Stimulated activated naive CD8-positive, alpha-beta T cell treated with anti-CD3 and anti-CD28 coated beads, Interleukin-15, Interleukin-2, amounts not matched to agents 100 ng/mL and 50 ng/mL, for 24 hours (primary cell): Measurements from ENCODE around the gene SCG2.
"Not testable (repeated sequence)": the region's sequence is repeated elsewhere in the genome, so short reads cannot be mapped to it uniquely, and the experiment has no call there.

Experiments used
- H3K27ac Mint-ChIP-seq: one replicate; pipeline ENCODE4 v1.8.0; 2021; ENCODE audit warnings: mild to moderate bottlenecking, mixed read lengths
- H3K27me3 Mint-ChIP-seq: one replicate; pipeline ENCODE4 v1.8.0; 2021; ENCODE audit warnings: mixed read lengths
- H3K36me3 Mint-ChIP-seq: one replicate; pipeline ENCODE4 v1.8.0; 2021; ENCODE audit warnings: low read depth, mixed read lengths
- H3K4me1 Mint-ChIP-seq: one replicate; pipeline ENCODE4 v1.8.0; 2021; ENCODE audit warnings: low read depth, mixed read lengths
- H3K4me3 Mint-ChIP-seq: one replicate; pipeline ENCODE4 v1.8.0; 2021; ENCODE audit warnings: mild to moderate bottlenecking, mixed read lengths
- H3K9me3 Mint-ChIP-seq: one replicate; pipeline ENCODE4 v1.8.0; 2021; ENCODE audit warnings: mixed read lengths

SCG2 gene

DNA sequence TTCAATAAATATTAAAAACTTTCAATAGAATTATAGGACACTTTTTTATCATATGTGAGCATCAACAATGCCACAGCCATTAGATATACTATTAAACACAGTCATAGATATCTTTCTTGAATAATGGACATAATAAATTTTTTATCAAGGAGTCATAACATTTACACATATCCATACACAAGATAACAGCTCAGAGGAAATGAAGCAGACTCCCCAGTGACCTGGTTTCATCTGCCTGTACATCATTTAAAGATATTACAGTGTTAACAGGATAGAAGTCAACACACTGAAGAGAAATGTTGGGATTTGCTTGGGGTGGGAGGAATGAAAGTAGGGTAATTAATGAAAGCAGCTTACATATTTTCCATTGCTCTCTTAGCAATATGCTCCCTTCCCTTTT lies 5.1 kb downstream of the SCG2 start:
- H3K27ac Mint-ChIP-seq: no peak overlapping the region
- no peaks in the 10 kb centered on the region for H3K36me3 Mint-ChIP-seq
- H3K4me3 Mint-ChIP-seq: no peak overlapping the region
- no peaks in the 10 kb centered on the region for H3K4me1 Mint-ChIP-seq
- H3K9me3 Mint-ChIP-seq: no peaks in the 10 kb centered on the region
- peaks cover 15% of the 10 kb centered on the region for H3K27me3 Mint-ChIP-seq

DNA sequence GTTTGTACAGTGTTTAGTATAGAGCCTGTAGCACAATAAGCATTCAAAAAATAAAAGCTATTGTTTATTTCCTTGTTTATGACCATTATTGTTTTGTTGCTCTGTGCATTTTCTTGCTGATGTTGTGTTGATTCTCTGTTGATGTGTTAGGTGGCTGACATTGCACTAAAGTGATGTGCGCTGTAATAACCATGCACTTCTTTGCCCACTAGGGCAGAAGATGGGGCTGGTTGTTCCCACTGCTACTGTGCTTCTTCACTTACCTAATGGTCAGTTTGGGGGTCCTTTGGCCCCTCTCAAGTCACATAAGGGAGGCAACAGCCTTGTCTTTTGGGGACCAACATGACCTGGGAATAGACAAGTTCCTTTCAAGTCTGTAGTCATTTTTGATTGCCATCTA lies 6.0 kb downstream of the SCG2 start:
- no peaks in the 10 kb centered on the region for H3K4me1 Mint-ChIP-seq
- H3K27ac Mint-ChIP-seq: no peak overlapping the region
- H3K27me3 Mint-ChIP-seq: peaks cover 11% of the 10 kb centered on the region
- no peak overlapping the region for H3K4me3 Mint-ChIP-seq
- H3K9me3 Mint-ChIP-seq: no peaks in the 10 kb centered on the region
- H3K36me3 Mint-ChIP-seq: no peaks in the 10 kb centered on the region

DNA sequence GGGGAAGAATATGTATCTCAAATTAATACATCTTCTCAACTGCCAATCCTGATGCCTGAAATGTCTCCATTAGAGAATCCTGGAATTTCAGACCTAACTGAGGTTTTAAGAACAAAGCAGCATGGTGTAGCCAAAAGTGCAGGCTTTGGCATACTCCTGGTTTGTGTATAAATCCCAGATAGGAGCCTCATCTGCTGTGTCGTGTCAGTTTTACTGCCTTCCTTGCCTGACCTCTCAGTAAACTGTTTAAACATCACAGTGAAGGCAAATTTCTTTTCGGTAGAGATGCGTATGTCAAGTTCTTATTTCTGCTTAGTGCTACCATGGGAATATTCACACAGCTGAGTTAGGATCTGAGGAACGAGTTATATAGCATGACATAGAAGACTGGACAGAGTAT lies 7.3 kb downstream of the SCG2 start:
- Mint-ChIP-seq H3K4me1 (no peaks in the 10 kb centered on the region), H3K9me3 (no peaks in the 10 kb centered on the region), H3K4me3 (no peak overlapping the region), H3K27me3 (peaks cover 6% of the 10 kb centered on the region), H3K27ac (no peak overlapping the region), H3K36me3 (no peaks in the 10 kb centered on the region)

DNA sequence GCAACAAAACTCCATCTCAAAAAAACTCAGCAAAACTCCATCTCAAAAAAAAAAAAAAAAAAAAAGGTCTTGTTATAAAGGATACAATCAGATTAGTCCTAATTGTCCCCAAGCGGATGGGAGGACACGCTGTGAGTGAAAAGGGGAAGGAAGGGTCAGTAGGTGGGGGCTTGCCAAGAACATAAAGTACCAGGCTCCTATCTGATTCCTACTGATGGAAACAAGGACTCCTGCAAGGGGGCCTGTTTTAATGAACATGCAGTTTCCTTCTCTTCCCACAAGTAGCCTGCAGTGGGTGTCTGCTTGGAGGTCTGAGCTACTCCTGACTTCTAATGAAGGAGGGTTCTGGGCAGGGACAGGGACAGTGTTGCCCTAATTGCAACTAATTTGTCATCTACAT lies 7.9 kb downstream of the SCG2 start:
- H3K4me1 Mint-ChIP-seq: no peaks in the 10 kb centered on the region
- no peak overlapping the region for H3K4me3 Mint-ChIP-seq
- H3K27me3 Mint-ChIP-seq: peaks cover 6% of the 10 kb centered on the region
- no peaks in the 10 kb centered on the region for H3K9me3 Mint-ChIP-seq
- H3K27ac Mint-ChIP-seq: no peak overlapping the region
- H3K36me3 Mint-ChIP-seq: no peaks in the 10 kb centered on the region

DNA sequence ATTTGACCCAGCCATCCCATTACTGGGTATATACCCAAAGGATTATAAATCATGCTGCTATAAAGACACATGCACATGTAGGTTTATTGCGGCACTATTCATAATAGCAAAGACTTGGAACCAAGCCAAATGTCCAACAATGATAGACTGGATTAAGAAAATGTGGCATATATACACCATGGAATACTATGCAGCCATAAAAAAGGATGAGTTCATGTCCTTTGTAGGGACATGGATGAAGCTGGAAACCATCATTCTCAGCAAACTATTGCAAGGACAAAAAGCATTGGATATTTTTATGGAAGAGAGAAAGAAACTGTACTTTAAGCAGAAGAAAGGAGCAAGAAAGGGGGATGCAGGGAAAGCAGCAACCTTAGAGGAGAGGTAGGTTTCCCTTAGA lies 9.5 kb downstream of the SCG2 start:
- not testable (repeated sequence) for H3K36me3 Mint-ChIP-seq, H3K27me3 Mint-ChIP-seq, H3K4me1 Mint-ChIP-seq, H3K27ac Mint-ChIP-seq, H3K4me3 Mint-ChIP-seq, H3K9me3 Mint-ChIP-seq

DNA sequence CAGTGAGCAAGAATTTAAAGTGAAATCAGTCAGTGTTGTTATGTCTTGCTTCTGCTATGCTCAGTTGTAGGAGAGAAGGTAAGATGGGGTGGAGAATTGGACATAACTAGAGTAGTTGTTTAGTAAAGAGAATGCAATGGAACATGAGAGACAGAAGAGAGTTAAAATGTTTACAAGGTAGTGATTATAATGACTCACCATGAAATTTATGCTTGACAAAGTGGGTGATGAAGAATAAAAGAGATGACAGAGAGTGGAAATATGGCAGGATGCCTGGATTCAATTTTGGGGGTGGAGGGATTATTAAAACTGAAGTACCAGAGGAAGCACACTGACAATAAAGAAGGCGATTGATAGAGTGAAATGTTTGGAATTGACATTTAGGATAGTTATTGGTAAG lies 10.6 kb downstream of the SCG2 start:
- Mint-ChIP-seq H3K9me3 (no peaks in the 10 kb centered on the region), H3K27me3 (no peaks in the 10 kb centered on the region), H3K4me1 (no peaks in the 10 kb centered on the region), H3K4me3 (no peak overlapping the region), H3K27ac (no peak overlapping the region), H3K36me3 (no peaks in the 10 kb centered on the region)

DNA sequence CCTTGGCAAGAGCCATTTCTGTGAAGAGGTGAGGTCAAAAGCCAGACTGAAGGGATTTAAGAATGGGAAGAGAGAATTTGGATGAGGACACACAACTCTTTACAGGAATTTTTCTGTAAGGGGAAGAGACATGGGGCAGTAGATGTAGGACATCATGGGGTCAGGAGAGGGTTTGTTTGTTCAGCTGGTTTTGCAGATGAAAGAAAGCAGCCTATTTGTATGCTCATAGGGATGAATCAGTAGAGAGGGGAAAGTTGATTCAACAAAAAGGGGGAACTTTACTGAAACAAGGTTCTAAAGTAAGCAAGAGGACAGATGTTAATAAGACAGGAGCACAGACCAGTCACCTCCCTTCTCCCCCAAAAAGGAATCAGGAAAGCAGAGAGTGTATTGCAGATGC lies 11.2 kb downstream of the SCG2 start:
- no peaks in the 10 kb centered on the region for H3K4me1 Mint-ChIP-seq
- no peaks in the 10 kb centered on the region for H3K9me3 Mint-ChIP-seq
- no peak overlapping the region for H3K4me3 Mint-ChIP-seq
- H3K36me3 Mint-ChIP-seq: no peaks in the 10 kb centered on the region
- H3K27me3 Mint-ChIP-seq: no peaks in the 10 kb centered on the region
- no peak overlapping the region for H3K27ac Mint-ChIP-seq

DNA sequence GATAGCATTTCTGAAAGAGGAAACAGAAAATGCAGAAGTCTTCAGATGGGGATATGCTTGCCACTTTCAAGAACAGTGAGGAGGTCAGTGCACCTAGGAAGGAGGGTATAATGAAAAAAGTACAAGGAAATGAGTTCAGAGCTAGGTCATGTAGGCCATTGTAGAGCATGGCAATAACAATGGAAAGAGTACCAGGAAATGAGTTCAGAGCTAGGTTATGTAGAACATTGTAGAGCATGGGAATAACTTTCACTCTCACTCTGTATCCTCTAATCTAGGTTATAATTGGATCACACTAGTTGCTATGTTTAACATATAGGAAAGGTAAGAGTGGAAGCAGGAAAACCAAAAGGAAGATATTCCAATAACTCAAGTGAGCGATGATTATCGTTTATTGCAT lies 12.3 kb downstream of the SCG2 start:
- Mint-ChIP-seq H3K9me3 (no peaks in the 10 kb centered on the region), H3K36me3 (no peaks in the 10 kb centered on the region), H3K4me1 (no peaks in the 10 kb centered on the region), H3K27me3 (no peaks in the 10 kb centered on the region), H3K27ac (no peak overlapping the region), H3K4me3 (no peak overlapping the region)

DNA sequence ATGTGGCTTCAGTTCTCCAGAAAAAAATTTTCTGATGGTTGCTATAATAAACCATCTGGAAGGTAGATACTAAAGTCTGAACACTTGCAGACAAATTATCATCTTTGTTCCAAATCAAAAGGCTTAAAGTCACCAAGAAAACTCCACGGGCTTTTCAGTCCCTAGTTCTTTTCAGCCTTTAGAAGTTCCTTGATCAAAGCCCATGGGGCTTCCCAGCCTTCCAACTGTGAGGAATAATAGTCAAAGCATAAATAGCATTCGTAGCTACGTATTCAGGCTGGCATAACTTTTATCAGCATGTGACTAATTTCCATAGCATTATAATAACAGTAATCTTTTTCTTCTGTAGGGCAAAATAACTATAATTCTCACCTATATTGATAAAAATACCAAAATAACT lies 13.9 kb downstream of the SCG2 start:
- H3K27ac Mint-ChIP-seq: no peak overlapping the region
- H3K36me3 Mint-ChIP-seq: no peaks in the 10 kb centered on the region
- H3K9me3 Mint-ChIP-seq: no peaks in the 10 kb centered on the region
- no peak overlapping the region for H3K4me3 Mint-ChIP-seq
- no peaks in the 10 kb centered on the region for H3K4me1 Mint-ChIP-seq
- no peaks in the 10 kb centered on the region for H3K27me3 Mint-ChIP-seq

DNA sequence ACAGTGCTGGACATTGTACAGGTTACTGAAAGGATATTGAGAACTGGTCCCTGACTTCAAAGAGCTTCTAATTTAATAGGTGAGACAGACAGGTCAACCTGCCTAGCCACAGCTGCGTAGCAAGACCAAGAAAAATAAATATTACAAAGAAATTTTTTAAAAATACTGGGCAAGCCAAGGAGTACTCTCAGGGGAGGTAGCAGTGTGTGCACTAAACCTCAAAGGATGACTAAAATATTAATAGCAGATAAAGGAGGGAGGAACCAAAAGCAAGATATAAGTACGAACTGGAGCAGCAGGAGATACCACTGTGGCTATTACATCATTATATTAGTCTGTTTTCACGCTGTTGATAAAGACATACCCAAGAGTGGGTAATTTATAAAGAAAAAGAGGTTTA lies 14.9 kb downstream of the SCG2 start:
- H3K27ac Mint-ChIP-seq: no peak overlapping the region
- no peaks in the 10 kb centered on the region for H3K27me3 Mint-ChIP-seq
- H3K9me3 Mint-ChIP-seq: no peaks in the 10 kb centered on the region
- no peaks in the 10 kb centered on the region for H3K4me1 Mint-ChIP-seq
- H3K36me3 Mint-ChIP-seq: no peaks in the 10 kb centered on the region
- no peak overlapping the region for H3K4me3 Mint-ChIP-seq

DNA sequence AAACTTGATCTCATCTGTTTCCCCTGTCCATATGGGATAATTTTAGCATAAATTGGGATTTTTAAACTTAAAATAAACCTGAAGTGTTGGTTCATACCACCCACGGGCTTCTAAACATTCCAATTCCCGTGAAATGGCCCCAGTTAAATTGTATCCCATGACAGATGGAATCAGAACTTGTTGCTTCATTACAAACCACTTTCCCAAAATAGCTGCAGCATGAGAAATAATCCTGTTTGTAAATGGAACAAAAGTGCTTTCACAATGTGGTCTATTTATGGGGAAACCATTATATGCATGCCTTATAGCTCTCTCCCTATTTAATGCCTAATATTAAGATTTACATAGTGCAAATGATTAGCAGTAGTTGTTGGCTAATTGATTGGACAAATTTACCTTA lies 15.9 kb downstream of the SCG2 start:
- no peak overlapping the region for H3K27ac Mint-ChIP-seq
- no peaks in the 10 kb centered on the region for H3K27me3 Mint-ChIP-seq
- H3K9me3 Mint-ChIP-seq: no peaks in the 10 kb centered on the region
- H3K4me1 Mint-ChIP-seq: no peaks in the 10 kb centered on the region
- H3K36me3 Mint-ChIP-seq: no peaks in the 10 kb centered on the region
- no peak overlapping the region for H3K4me3 Mint-ChIP-seq

DNA sequence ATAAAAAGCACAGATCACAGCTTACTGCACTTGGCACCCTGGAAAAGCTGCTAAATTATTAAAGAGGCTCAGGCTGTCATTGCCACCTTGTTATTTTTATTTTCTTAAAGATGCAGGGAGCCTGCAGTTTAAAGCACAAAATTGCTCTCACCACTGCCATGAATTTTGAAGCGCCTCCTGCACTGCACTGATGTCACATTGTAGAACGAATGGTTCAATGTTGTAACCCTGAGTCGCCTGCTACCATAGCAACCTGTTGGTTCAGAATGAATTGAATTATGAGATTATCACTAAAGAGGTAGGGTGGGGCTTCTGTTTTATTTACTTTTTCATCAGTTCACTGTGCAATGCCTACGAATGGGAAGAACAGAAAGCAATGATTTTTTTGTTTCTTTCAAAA lies 16.5 kb downstream of the SCG2 start:
- H3K36me3 Mint-ChIP-seq: no peaks in the 10 kb centered on the region
- H3K9me3 Mint-ChIP-seq: no peaks in the 10 kb centered on the region
- no peak overlapping the region for H3K4me3 Mint-ChIP-seq
- no peaks in the 10 kb centered on the region for H3K27me3 Mint-ChIP-seq
- H3K27ac Mint-ChIP-seq: no peak overlapping the region
- H3K4me1 Mint-ChIP-seq: no peaks in the 10 kb centered on the region

DNA sequence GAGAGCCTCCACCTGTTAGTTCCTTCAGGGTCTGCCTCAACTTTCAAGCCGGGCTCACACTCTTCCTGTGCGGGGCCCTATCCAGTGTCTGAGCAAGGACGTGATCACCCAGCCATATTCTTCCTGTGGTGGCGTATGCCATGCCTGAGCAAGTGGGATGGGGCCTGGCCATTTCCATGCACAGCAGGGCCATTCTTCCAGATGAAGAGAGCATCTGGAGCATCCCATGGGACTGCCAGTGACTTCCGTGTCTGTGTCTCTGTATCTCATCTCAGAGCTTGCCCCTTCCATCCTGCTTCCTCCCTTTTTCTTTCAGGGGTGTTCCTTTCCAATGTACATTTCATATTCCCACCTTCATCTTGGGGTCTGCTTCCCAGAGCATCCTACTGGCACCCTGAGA lies 20.2 kb downstream of the SCG2 start:
- no peaks in the 10 kb centered on the region for H3K9me3 Mint-ChIP-seq
- H3K4me1 Mint-ChIP-seq: no peaks in the 10 kb centered on the region
- H3K27ac Mint-ChIP-seq: no peak overlapping the region
- no peaks in the 10 kb centered on the region for H3K36me3 Mint-ChIP-seq
- no peak overlapping the region for H3K4me3 Mint-ChIP-seq
- H3K27me3 Mint-ChIP-seq: no peaks in the 10 kb centered on the region

DNA sequence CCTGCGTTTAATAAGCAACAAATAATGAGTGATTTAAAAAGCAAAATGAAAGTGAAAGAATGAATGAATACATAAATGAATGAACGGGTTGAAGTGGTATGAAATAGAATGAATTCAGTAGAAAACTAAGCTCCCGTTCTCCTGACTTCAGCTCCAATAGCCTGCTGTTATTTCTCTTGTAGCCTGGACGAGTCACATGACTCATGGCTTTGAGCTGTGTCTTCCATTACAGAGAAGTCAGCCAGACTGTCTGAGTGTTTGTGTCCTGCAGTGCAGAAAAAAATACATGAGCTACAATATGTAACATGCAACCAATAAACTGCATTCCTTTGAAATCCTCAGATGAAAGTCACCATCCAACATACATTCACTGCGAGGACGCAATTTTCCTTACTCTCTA lies 21.2 kb downstream of the SCG2 start:
- H3K4me1 Mint-ChIP-seq: no peaks in the 10 kb centered on the region
- no peaks in the 10 kb centered on the region for H3K27me3 Mint-ChIP-seq
- no peak overlapping the region for H3K4me3 Mint-ChIP-seq
- H3K36me3 Mint-ChIP-seq: no peaks in the 10 kb centered on the region
- no peaks in the 10 kb centered on the region for H3K9me3 Mint-ChIP-seq
- no peak overlapping the region for H3K27ac Mint-ChIP-seq

DNA sequence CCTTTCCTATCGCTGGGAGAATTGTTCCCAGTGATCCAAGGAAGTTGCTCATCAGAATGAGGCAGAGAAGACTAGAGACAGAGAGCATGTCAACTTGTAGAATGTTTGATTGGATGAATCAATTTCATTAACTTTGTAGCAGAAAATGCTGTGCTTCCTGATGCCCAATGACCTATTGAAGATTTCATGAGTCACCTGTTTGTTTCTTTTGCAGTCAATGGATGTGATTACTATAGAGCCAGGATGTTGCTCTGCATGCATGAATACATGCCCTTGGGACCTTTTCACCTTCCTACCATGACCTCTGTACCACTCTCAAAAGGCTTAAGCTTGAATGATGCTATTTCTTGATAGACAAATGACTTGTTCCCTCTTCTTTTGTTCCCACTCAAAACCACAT lies 23.3 kb downstream of the SCG2 start:
- Mint-ChIP-seq H3K27ac (no peak overlapping the region), H3K4me3 (no peak overlapping the region), H3K4me1 (no peaks in the 10 kb centered on the region), H3K36me3 (no peaks in the 10 kb centered on the region), H3K9me3 (no peaks in the 10 kb centered on the region), H3K27me3 (no peaks in the 10 kb centered on the region)

DNA sequence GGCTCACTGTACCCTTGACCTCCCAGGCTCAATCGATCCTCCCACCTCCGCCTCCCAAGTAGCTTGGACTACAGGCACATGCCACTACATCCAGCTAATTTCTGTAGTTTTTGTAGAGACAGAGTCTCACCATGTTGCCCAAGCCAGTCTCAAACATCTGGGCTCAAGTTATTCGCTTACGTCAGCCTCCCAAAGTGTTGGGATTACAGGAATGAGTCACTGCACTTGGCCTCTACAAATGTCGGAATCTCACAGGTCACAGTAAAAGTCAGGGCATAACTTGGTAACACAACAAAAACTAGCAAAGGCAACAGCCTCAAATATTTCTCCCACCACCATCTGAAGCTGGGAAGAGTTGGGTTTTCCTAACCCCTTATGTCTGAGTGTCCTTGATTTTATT lies 25.3 kb downstream of the SCG2 start:
- H3K27ac Mint-ChIP-seq: no peak overlapping the region
- no peaks in the 10 kb centered on the region for H3K9me3 Mint-ChIP-seq

DNA sequence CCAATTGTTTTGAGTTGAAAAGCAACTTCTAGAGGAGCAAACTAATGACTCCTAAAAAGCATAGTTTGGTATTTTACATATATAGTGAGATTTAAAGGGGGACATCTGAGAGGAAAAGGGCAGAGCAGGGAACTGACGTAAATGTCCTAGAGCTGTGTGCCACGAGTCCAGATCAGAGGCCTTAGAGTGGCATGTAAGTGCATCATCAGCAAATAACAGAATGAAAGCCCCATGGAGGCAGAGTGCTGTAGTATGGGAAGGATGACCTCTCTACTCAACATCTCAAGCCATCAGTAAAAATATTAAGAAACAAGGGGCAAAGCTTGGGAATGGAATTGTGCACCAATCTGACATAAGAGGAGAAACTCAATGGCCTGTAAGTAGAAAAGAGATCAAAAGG lies 31.4 kb downstream of the SCG2 start:
- Mint-ChIP-seq H3K4me1 (no peaks in the 10 kb centered on the region), H3K9me3 (no peaks in the 10 kb centered on the region), H3K27me3 (no peaks in the 10 kb centered on the region), H3K27ac (no peak overlapping the region), H3K36me3 (no peaks in the 10 kb centered on the region), H3K4me3 (no peak overlapping the region)

More for the DNA sequence above, 25.3 kb downstream of the SCG2 start:
- Mint-ChIP-seq H3K27me3 (no peaks in the 10 kb centered on the region), H3K4me3 (no peak overlapping the region), H3K36me3 (no peaks in the 10 kb centered on the region), H3K4me1 (no peaks in the 10 kb centered on the region)
